GM23248 (cell line): ENCODE results near the gene LARP4B. TPM values are rescaled to one million over a fixed set of nuclear protein-coding genes. Genes with fewer than 3 reads are reported as not detected.

Experiments
- DNase-seq: peaks from one replicate; pipeline ENCODE4 v3.0.0-alpha.2; 2015
- H2AFZ ChIP-seq: fragments of 200-600 bp; sonication (generic); 2 replicates; pipeline ENCODE4 v1.6.1; 2016; ENCODE audit warnings: antibody characterized with exemption
- H3F3A ChIP-seq: fragments of 200-600 bp; sonication (generic); 2 replicates; pipeline ENCODE4 v1.6.1; 2016; ENCODE audit warnings: mild to moderate bottlenecking, antibody characterized with exemption, mixed run types; ENCODE audit not compliant: insufficient read depth
- H3K27ac ChIP-seq: fragments of 200-600 bp; sonication (generic); 2 replicates; pipeline ENCODE4 v1.5.1; 2016; ENCODE audit warnings: mild to moderate bottlenecking
- H3K27me3 ChIP-seq: fragments of 200-600 bp; sonication (generic); replicated peaks from 2 replicates; pipeline ENCODE4 v1.6.1; 2016; ENCODE audit warnings: mild to moderate bottlenecking; ENCODE audit not compliant: insufficient read depth
- H3K36me3 ChIP-seq: fragments of 200-600 bp; sonication (generic); 2 replicates; pipeline ENCODE4 v1.6.1; 2016; ENCODE audit warnings: low read depth, mild to moderate bottlenecking
- H3K4me1 ChIP-seq: fragments of 200-600 bp; sonication (generic); 2 replicates; pipeline ENCODE4 v1.6.1; 2016; ENCODE audit warnings: mild to moderate bottlenecking; ENCODE audit not compliant: insufficient read depth
- H3K4me2 ChIP-seq: fragments of 200-600 bp; sonication (generic); one replicate; pipeline ENCODE4 v1.6.1; 2016; ENCODE audit warnings: mild to moderate bottlenecking; ENCODE audit not compliant: unreplicated experiment
- H3K4me3 ChIP-seq: fragments of 200-600 bp; sonication (generic); 2 replicates; pipeline ENCODE4 v1.5.1; 2016; ENCODE audit warnings: mild to moderate bottlenecking
- H3K79me2 ChIP-seq: fragments of 200-600 bp; sonication (generic); 2 replicates; pipeline ENCODE4 v1.6.1; 2016; ENCODE audit warnings: mild to moderate bottlenecking; ENCODE audit not compliant: insufficient read depth
- H3K9ac ChIP-seq: fragments of 200-600 bp; sonication (generic); 2 replicates; pipeline ENCODE4 v1.6.1; 2016; ENCODE audit warnings: mild to moderate bottlenecking
- H3K9me2 ChIP-seq: fragments of 200-600 bp; sonication (generic); 2 replicates; pipeline ENCODE4 v1.6.1; 2016; ENCODE audit warnings: mixed run types, mild to moderate bottlenecking, moderate library complexity; ENCODE audit not compliant: insufficient read depth
- H3K9me3 ChIP-seq: fragments of 200-600 bp; sonication (generic); one replicate; pipeline ENCODE4 v1.6.1; 2017; ENCODE audit warnings: low read depth
- H4K20me1 ChIP-seq: fragments of 200-600 bp; sonication (generic); 2 replicates; pipeline ENCODE4 v1.6.0; 2016; ENCODE audit not compliant: insufficient read depth
- EZH2 ChIP-seq: fragments of 200-600 bp; sonication (generic); IDR thresholded peaks from 2 replicates; pipeline ENCODE4 v1.6.1; 2018; ENCODE audit warnings: antibody characterized with exemption, mild to moderate bottlenecking; ENCODE audit not compliant: insufficient read depth, poor library complexity, severe bottlenecking
- EZH2phosphoT487 ChIP-seq: fragments of 200-600 bp; sonication (generic); IDR thresholded peaks from 2 replicates; pipeline ENCODE4 v1.6.1; 2018; ENCODE audit warnings: antibody characterized with exemption, moderate library complexity, mild to moderate bottlenecking, low read depth; ENCODE audit not compliant: insufficient read depth
- WGBS, 2 experiments: methylation state at CpG; one replicate each; pipeline ENCODE4 v1.1.6; 2015 to 2017; ENCODE audit warnings: low lambda C conversion rate in 2 of 2, low coverage in 1 of 2; ENCODE audit errors: missing lambda C conversion rate in 2 of 2; 5-methylcytosine and 5-hydroxymethylcytosine counted together
- in situ Hi-C: fragments of 300-500 bp; cut with MboI; formaldehyde crosslinking; loops from 2 replicates; pipeline ENCODE4 v1.15.0; 2020
- polyA plus RNA-seq: library from polyadenylated mRNA; unstranded; fragments of >200 nt; fragmentation: Nextera tagmentation; extraction: Ambion mirVana; gene quantifications from 2 replicates; pipeline ENCODE4 v1.2.1, GENCODE V29; 2016
- total RNA-seq: library from RNA; depleted of rRNA; stranded (reverse); fragments of >200 nt; shearing (Covaris generic); gene quantifications from 2 replicates; pipeline ENCODE4 v1.2.3, GENCODE V29; 2014

The LARP4B gene
- total and polyA plus RNA-seq, 2 experiments from 2014 or later: 20.7 to 30.8 TPM

GRCh38 chr10:869171-869570 is 62.3 kb downstream of the LARP4B start:
- H4K20me1 ChIP-seq: no peaks in the 10 kb centered on the region
- peaks cover 99% of the 10 kb centered on the region for H3K79me2 ChIP-seq
- H3K27ac ChIP-seq: no peak overlapping the region
- H3K27me3 ChIP-seq: no peaks in the 10 kb centered on the region
- no peak for DNase-seq
- WGBS, 2 experiments: 98 to 100% methylated on average over 3 of the region's 3 CpGs
- TF ChIP-seq EZH2: no peak
- no peak for TF ChIP-seq EZH2phosphoT487
- no peaks in the 10 kb centered on the region for H3K9me3 ChIP-seq
- H3K9me2 ChIP-seq: no peaks in the 10 kb centered on the region
- H3K9ac ChIP-seq: no peak overlapping the region
- in situ Hi-C loops: no loop called here
- H3F3A ChIP-seq: peaks cover 5% of the 10 kb centered on the region
- peaks cover 8% of the 10 kb centered on the region; the same call in 1 of the 2 replicates for H3K4me1 ChIP-seq
- no peak overlapping the region for H3K4me3 ChIP-seq
- no peak overlapping the region for H2AFZ ChIP-seq
- H3K4me2 ChIP-seq: no peak overlapping the region
- no peaks in the 10 kb centered on the region for H3K36me3 ChIP-seq

- no peak for TF ChIP-seq EZH2phosphoT487
- TF ChIP-seq EZH2: no peak
- WGBS, 2 experiments: 94% methylated on average over 6 of the region's 6 CpGs
- H3K4me1 ChIP-seq: peaks cover 8% of the 10 kb centered on the region; the same call in 1 of the 2 replicates
- peaks cover 4% of the 10 kb centered on the region; the same call in 1 of the 2 replicates for H3F3A ChIP-seq
- no peak overlapping the region for H3K4me2 ChIP-seq
- in situ Hi-C loops: no loop called here
- no peak overlapping the region for H3K27ac ChIP-seq
- no peaks in the 10 kb centered on the region for H3K9me3 ChIP-seq
- no peaks in the 10 kb centered on the region for H3K9me2 ChIP-seq
- H2AFZ ChIP-seq: no peak overlapping the region
- peaks cover 96% of the 10 kb centered on the region for H3K79me2 ChIP-seq
- no peaks in the 10 kb centered on the region for H3K27me3 ChIP-seq
- H4K20me1 ChIP-seq: no peaks in the 10 kb centered on the region
- H3K4me3 ChIP-seq: no peak overlapping the region
- H3K9ac ChIP-seq: no peak overlapping the region
- H3K36me3 ChIP-seq: no peaks in the 10 kb centered on the region
- DNase-seq: no peak
These were observed 63.7 kb downstream of the LARP4B start for GRCh38 chr10:867807-868206.

GRCh38 chr10:866577-866941 is 64.9 kb downstream of the LARP4B start:
- TF ChIP-seq EZH2phosphoT487 (no peak), EZH2 (no peak)
- peaks cover 92% of the 10 kb centered on the region for H3K79me2 ChIP-seq
- no peak overlapping the region for H3K9ac ChIP-seq
- no peak overlapping the region for H3K27ac ChIP-seq
- peaks cover 7% of the 10 kb centered on the region; the same call in 1 of the 2 replicates for H3K36me3 ChIP-seq
- no peak for DNase-seq
- peaks cover 4% of the 10 kb centered on the region; the same call in 1 of the 2 replicates for H3F3A ChIP-seq
- H3K9me2 ChIP-seq: no peaks in the 10 kb centered on the region
- H3K4me2 ChIP-seq: no peak overlapping the region
- H3K9me3 ChIP-seq: no peaks in the 10 kb centered on the region
- H3K4me3 ChIP-seq: no peak overlapping the region
- H4K20me1 ChIP-seq: no peaks in the 10 kb centered on the region
- H3K27me3 ChIP-seq: no peaks in the 10 kb centered on the region
- no peak overlapping the region for H2AFZ ChIP-seq
- WGBS, 2 experiments: 85% methylated on average over 4 of the region's 4 CpGs
- in situ Hi-C loops: no loop called here
- H3K4me1 ChIP-seq: peaks cover 8% of the 10 kb centered on the region; the same call in 1 of the 2 replicates

DNA sequence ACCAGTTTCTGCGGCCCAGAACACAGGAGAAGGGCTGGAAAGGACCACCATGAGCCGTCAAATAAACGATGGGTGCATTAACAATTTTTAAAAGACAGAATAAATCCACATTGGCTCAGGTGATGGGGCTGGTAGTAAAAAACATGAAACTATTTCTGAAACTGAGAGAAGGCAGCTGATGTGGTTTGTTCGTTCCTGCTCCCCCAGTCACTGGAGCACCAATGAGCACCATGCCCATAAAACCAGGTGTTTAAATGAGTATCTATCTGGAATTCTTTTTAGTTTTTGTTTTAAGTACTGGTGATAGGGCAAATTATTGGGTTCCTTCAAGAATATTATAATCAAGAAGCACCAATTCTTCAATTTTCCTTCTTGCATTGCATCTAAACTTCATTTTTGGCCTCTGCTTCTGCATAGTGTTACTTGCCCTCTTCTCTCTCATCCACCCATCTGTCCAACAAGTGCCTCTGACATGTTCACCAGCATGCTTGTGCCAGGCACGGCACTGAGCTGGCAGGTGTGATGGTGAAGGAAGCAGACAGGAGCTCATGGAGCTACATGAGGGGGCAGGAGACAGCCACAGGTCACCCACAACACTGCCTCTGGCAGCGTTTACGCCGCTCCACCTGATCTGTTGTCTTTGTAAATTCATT is 65.5 kb downstream of the LARP4B start:
- in situ Hi-C loops: no loop called here
- H3K79me2 ChIP-seq: peaks cover 91% of the 10 kb centered on the region

More for the DNA sequence above, 65.5 kb downstream of the LARP4B start:
- H3K36me3 ChIP-seq: peaks cover 12% of the 10 kb centered on the region; the same call in 1 of the 2 replicates
- no peak overlapping the region for H3K4me3 ChIP-seq
- H3K9me3 ChIP-seq: no peaks in the 10 kb centered on the region
- no peaks in the 10 kb centered on the region for H3K27me3 ChIP-seq
- no peaks in the 10 kb centered on the region for H3K9me2 ChIP-seq
- no peaks in the 10 kb centered on the region for H4K20me1 ChIP-seq
- peaks cover 4% of the 10 kb centered on the region; the same call in 1 of the 2 replicates for H3F3A ChIP-seq
- TF ChIP-seq EZH2phosphoT487: no peak
- no peak for TF ChIP-seq EZH2
- no peak overlapping the region for H2AFZ ChIP-seq
- H3K4me2 ChIP-seq: no peak overlapping the region
- peaks cover 8% of the 10 kb centered on the region; the same call in 1 of the 2 replicates for H3K4me1 ChIP-seq
- 98% methylated on average over 8 of the region's 8 CpGs for WGBS, 2 experiments
- no peak for DNase-seq
- no peak overlapping the region for H3K27ac ChIP-seq
- no peak overlapping the region for H3K9ac ChIP-seq
